Ascending aorta (tissue), 2 donors: ENCODE results near the gene SH2D3C. TPM values are rescaled to one million over a fixed set of nuclear protein-coding genes. Genes with fewer than 3 reads are reported as not detected.

ENCODE experiments used
- DNase-seq, 2 donors: peaks; one replicate each; pipeline ENCODE4 v3.0.0-alpha.2; 2019; ENCODE audit warnings: low spot score in 2 of 2
- H3K27ac ChIP-seq, 2 donors: fragments of 200-600 bp; sonication (generic); one replicate each; pipeline ENCODE4 v1.5.1; 2016 to 2017; ENCODE audit warnings: mild to moderate bottlenecking in 1 of 2
- H3K27me3 ChIP-seq: fragments of 200-600 bp; sonication (generic); one replicate; pipeline ENCODE4 v1.5.1; 2017
- H3K36me3 ChIP-seq, 2 donors: fragments of 200-600 bp; sonication (generic); one replicate each; pipeline ENCODE4 v1.5.1; 2016
- H3K4me1 ChIP-seq, 2 donors: fragments of 200-600 bp; sonication (generic); one replicate each; pipeline ENCODE4 v1.5.1; 2016 to 2017; ENCODE audit warnings: mild to moderate bottlenecking in 1 of 2
- H3K4me3 ChIP-seq, 2 donors: fragments of 200-600 bp; sonication (generic); one replicate each; pipeline ENCODE4 v1.5.1; 2016 to 2017; ENCODE audit warnings: mild to moderate bottlenecking in 1 of 2
- H3K9me3 ChIP-seq, 2 donors: fragments of 200-600 bp; sonication (generic); one replicate each; pipeline ENCODE4 v1.5.1; 2016
- CTCF ChIP-seq, 3 experiments: fragments of 200-600 bp in 2 of 3; fragments of 450-650 bp in 1 of 3; sonication (generic) in 2 of 3; IDR thresholded peaks; one replicate each; pipeline ENCODE4 v1.5.1; 2016 to 2019; ENCODE audit warnings: antibody characterized with exemption in 3 of 3, mild to moderate bottlenecking in 1 of 3, moderate library complexity in 1 of 3
- intact Hi-C: fragments of 100-400 bp; cut with DNase I; formaldehyde crosslinking; loops from one replicate; pipeline ENCODE4 v1.15.1; 2023
- total RNA-seq: library from RNA; depleted of rRNA; stranded (reverse); fragments of >200 nt; gene quantifications from one replicate; pipeline ENCODE4 v1.1.0, GENCODE V29; 2016

The SH2D3C gene
- total RNA-seq, 1 donor from 2014 or later, result 49.5 TPM

- Histone ChIP-seq H3K27me3 (no peaks in the 10 kb centered on the region), H3K4me1 (peaks cover 6 to 7% of the 10 kb centered on the region in 2 donors), H3K27ac (no peak overlapping the region), H3K4me3 (no peak overlapping the region), H3K36me3 (peaks cover 0 to 19% of the 10 kb centered on the region in 2 donors), H3K9me3 (no peaks in the 10 kb centered on the region)
- DNase-seq, result no peak
- intact Hi-C loops, result loop anchor here (1.0 to 2.0 kb wide), 2 partner anchors 137 to 143 kb away; no protein-coding TSS in a partner anchor
- TF ChIP-seq CTCF (IDR thresholded peaks at IDR 0.05), result no peak
These were observed 44.9 kb downstream of the SH2D3C start for GRCh38 chr9:127733614-127734013.

- TF ChIP-seq CTCF (IDR thresholded peaks at IDR 0.05), result no peak
- Histone ChIP-seq H3K27me3 (no peaks in the 10 kb centered on the region), H3K27ac (no peak overlapping the region), H3K9me3 (no peaks in the 10 kb centered on the region), H3K4me3 (no peak overlapping the region), H3K36me3 (peaks cover 0 to 19% of the 10 kb centered on the region in 2 donors), H3K4me1 (peaks cover 6 to 7% of the 10 kb centered on the region in 2 donors)
- intact Hi-C loops, result no loop called here
- no peak for DNase-seq
These were observed 46.0 kb downstream of the SH2D3C start for GRCh38 chr9:127732444-127732843.

- Histone ChIP-seq H3K36me3 (peaks cover 0 to 19% of the 10 kb centered on the region in 2 donors), H3K4me3 (no peak overlapping the region), H3K4me1 (peaks cover 6 to 7% of the 10 kb centered on the region in 2 donors), H3K27me3 (no peaks in the 10 kb centered on the region), H3K27ac (no peak overlapping the region), H3K9me3 (no peaks in the 10 kb centered on the region)
- intact Hi-C loops, result no loop called here
- TF ChIP-seq CTCF (IDR thresholded peaks at IDR 0.05), result no peak
- no peak for DNase-seq
These were observed 46.5 kb downstream of the SH2D3C start for GRCh38 chr9:127731938-127732337.

GRCh38 chr9:127730799-127731410 lies 47.6 kb downstream of the SH2D3C start:
- intact Hi-C loops, result no loop called here
- no peaks in the 10 kb centered on the region for H3K27me3 ChIP-seq

GRCh38 chr9:127730262-127730661 lies 48.2 kb downstream of the SH2D3C start:
- Histone ChIP-seq H3K27ac (no peak overlapping the region), H3K27me3 (no peaks in the 10 kb centered on the region), H3K36me3 (peaks cover 0 to 19% of the 10 kb centered on the region in 2 donors), H3K4me1 (peaks cover 6 to 7% of the 10 kb centered on the region in 2 donors), H3K9me3 (no peaks in the 10 kb centered on the region), H3K4me3 (no peak overlapping the region)
- TF ChIP-seq CTCF (IDR thresholded peaks at IDR 0.05), result no peak
- intact Hi-C loops, result no loop called here
- DNase-seq, result no peak

More at GRCh38 chr9:127730799-127731410, 47.6 kb downstream of the SH2D3C start:
- Histone ChIP-seq H3K27ac (no peak overlapping the region), H3K9me3 (no peaks in the 10 kb centered on the region), H3K36me3 (peaks cover 0 to 19% of the 10 kb centered on the region in 2 donors), H3K4me1 (peaks cover 6 to 7% of the 10 kb centered on the region in 2 donors), H3K4me3 (no peak overlapping the region)
- no peak for DNase-seq
- TF ChIP-seq CTCF (IDR thresholded peaks at IDR 0.05), result no peak
